Cardiac fibroblast (primary cell): ENCODE data around the gene MGMT.

ENCODE experiments used
- DNase-seq, 2 donors: peaks; one replicate each; pipeline versions ENCODE4 v3.0.0 to v3.0.0-alpha.2; 2010; ENCODE audit warnings: low read depth in 2 of 2
- H3K4me3 ChIP-seq, 2 donors: replicated peaks in 1 of 2; 1 replicate in 1 of 2; 2 replicates in 1 of 2; pipeline ENCODE4 v1.5.1; 2011; ENCODE audit warnings: low read depth in 2 of 2, low read length in 2 of 2, mild to moderate bottlenecking in 2 of 2, moderate library complexity in 1 of 2
- TF ChIP-seq, protein P1 (sequence below): IDR thresholded peaks from one replicate; pipeline ENCODE4 v1.5.1; 2011; ENCODE audit warnings: low read depth, mild to moderate bottlenecking, low read length, inconsistent platforms

Gene MGMT

DNA sequence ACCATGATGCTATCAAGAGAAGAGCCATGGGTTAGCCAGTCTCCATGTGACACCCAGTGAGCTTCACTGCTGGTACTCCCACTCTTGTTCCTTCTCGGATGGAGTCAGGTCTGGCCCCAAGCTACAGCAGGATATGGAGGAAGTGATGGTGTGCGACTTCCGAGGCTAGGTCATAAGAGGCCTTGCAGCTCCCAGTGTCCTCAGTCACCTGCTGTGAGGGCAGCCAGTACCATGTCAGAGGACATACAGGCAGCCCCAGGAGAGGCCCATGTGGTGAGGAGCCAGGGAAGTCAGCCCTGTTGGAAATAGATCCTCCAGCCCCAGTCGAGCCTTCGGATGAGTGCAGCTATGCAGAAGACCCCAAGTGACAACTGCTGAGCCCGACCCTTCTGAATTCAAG is 260.0 kb downstream of the MGMT start:
- DNase-seq, result no peak
- TF ChIP-seq, protein P1, sequence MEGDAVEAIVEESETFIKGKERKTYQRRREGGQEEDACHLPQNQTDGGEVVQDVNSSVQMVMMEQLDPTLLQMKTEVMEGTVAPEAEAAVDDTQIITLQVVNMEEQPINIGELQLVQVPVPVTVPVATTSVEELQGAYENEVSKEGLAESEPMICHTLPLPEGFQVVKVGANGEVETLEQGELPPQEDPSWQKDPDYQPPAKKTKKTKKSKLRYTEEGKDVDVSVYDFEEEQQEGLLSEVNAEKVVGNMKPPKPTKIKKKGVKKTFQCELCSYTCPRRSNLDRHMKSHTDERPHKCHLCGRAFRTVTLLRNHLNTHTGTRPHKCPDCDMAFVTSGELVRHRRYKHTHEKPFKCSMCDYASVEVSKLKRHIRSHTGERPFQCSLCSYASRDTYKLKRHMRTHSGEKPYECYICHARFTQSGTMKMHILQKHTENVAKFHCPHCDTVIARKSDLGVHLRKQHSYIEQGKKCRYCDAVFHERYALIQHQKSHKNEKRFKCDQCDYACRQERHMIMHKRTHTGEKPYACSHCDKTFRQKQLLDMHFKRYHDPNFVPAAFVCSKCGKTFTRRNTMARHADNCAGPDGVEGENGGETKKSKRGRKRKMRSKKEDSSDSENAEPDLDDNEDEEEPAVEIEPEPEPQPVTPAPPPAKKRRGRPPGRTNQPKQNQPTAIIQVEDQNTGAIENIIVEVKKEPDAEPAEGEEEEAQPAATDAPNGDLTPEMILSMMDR, result no peak
- H3K4me3 ChIP-seq, result no peak overlapping the region

DNA sequence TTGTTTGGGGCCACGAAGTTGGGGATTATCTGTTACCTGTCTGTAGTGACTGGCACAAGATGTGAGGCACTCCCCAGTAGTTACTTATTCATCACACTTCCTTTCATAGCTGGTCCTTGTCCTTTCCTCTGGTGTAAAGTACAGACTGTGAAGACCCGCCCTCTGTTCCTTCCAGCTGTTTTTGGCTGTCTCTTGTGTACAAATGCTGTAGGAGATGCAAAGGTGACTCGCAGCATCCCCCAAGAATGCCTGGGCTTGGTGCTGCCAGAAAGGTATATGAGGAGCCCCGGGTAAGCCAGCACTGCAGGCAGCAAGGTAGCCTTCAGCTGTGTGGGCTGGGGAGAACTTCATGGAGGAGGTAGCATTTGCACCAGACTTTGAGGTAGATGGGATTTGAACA is 260.5 kb downstream of the MGMT start:
- DNase-seq, result no peak
- TF ChIP-seq, protein P1, result no peak
- H3K4me3 ChIP-seq, result no peak overlapping the region

DNA sequence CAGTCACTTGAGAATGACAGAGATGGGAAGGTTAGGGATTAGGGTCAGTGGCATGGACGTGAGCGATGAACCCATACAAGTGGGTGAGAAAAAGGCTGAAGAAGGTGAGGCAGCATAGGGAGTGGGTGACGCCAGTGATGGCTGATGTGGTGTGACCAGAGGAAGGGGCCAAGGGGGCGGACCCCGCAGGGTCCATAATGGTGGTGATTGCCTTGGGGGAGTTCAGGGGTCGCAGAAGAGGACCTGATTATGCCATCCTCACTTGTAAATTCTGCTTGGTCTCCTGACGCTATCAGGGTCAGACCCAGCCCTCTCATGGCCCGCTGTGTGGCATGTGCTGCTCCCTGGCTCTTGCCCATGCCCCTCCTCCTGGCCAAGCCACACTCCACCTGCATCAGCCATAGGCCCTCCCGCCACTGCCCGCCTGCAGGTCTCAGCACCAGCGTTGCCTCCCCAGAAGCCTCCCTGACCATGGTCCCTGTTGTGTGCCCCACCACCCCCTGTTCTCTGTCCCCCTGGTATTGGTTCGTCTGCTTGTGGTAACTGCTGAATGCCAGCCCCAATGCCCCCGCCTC is 261.3 kb downstream of the MGMT start:
- no peak overlapping the region for H3K4me3 ChIP-seq
- no peak for DNase-seq
- TF ChIP-seq, protein P1, result no peak

DNA sequence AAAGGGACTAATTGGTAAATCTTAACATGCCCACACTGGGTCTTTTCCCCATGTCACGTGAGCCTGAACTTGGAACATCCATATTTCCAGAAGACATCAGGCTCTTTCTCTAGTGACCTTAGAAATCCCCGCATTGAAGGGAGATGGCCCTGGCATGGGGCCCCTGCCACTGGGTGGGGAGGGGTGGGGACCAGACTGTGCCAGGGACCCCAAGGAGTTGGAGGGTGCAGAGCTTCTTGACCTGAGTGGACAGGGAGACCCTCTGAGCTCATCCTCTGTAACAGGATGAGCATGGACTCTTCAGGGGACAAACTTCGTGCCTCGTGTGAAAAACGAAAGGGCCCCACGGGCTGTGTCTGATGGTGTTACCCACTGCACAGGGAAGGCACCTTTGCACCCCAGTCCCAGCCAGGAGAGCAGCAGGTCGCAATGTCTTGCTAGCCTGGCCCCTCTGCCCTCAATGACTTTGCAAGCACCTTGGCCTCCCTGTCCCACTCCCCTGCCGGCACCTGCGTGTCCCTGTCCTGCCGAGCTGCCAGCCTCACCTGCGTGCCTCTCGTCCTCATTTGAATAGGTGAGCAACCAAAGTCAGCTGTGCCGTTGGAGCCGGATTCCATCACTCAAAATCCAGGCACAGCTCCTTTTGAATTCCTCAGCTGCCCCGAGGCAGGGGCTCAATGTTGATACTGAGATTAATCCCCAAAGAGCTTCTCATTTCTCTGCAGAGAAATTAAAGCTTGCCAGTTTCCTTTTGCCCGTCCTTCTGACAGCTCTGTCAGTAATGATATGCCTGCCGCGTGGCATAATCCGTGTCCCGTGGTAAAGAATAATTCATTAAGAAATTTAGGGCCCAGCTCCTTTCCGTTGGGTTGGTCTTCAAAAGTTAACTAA is 262.1 kb downstream of the MGMT start:
- TF ChIP-seq, protein P1, result no peak
- no peak overlapping the region for H3K4me3 ChIP-seq
- DNase-seq, result no peak

DNA sequence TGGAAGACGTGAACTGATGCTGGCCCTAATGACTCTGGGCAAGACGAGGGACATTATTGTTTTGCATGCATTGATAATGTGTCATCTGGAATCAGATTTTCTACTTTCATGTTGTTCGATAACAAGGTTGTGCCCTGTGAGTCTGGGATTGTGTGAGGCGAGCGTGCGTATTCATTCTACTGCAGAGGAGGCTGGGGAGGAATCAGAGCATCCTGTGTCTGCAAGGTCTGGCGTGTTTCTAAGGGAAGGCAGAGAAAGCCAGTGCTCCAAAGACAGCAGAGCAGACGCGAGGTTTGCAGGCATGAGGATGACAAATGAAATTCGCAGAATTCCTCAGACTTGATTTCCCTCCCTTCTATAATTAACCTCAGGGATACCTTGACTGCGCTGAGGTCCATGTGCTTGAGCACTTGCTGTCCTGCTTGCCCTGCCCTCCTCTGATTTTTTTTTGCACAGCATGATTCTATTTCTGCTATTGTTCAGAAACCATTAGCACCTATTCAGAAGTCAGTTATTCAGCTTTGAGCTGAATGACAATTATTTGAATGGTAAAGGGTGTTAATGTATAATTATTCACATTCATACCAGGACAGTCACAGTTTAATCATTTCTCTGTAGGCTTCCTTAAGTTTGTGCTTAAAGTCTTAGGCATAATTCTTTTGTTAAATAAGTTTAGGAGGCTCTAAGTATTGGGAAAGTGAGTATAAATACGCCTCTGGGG is 263.4 kb downstream of the MGMT start:
- no peak for DNase-seq
- TF ChIP-seq, protein P1, result no peak
- H3K4me3 ChIP-seq, result no peak overlapping the region

DNA sequence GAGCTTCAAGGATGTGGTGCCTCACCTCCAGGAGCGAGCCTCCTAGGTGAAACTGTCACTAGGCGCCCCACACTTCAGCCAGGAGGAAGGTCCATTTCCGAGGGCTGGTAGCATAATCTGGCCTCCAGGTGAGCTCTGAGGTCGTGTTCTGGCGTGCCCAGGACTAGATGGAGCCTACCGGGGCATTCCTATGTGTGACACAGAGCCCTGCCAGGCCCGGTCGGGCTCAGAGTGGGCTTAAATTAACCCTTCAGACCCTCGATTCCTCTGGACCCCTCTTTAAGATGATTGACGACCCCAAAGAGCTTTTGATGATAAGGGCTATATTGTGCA is 263.9 kb downstream of the MGMT start:
- TF ChIP-seq, protein P1, result no peak
- H3K4me3 ChIP-seq, result no peak overlapping the region
- no peak for DNase-seq
